Loucy (cell line): ENCODE data around the gene ITIH1.

Source experiments
- EZH2phosphoT487 ChIP-seq: fragments of 200-600 bp; IDR thresholded peaks from 2 replicates; pipeline ENCODE4 v1.6.1; 2018; ENCODE audit warnings: antibody characterized with exemption, mild to moderate bottlenecking, moderate library complexity, borderline replicate concordance
- TF ChIP-seq, protein P1 (sequence below): fragments of 200-600 bp; sonication (generic); conservative IDR thresholded peaks from 2 replicates; pipeline ENCODE4 v1.5.1; 2014; ENCODE audit warnings: mild to moderate bottlenecking, antibody characterized with exemption, low read length

DNA sequence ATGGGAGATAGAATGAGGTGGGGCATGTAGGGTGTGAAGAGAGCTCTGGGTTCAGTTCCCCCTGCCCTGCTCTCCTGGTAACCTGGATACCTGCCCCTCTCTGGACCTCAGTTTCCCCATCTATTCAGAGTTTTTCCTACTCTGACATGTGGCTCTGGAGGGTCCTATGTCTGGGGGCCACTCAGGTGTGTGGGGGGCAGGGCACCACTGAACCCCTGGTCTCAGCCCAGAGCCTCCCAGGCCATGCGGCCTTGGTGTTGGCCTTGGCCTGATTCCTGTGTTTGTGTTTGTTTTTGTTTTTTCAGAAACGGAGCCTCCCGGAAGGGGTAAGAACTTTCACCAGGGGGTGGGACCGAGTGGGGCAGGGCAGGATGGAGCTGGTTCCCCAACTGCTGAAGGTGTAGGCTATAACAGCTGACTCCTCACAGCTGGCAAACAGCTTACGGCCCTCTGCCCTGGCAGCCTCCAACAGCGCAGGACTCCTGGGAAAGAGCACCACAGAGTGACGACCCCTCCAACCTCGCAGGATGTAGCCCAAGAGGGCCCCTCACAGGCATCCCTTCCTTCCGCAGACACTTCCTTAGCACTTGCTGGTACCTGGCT lies 18.0 kb downstream of the ITIH1 start:
- TF ChIP-seq, protein P1, sequence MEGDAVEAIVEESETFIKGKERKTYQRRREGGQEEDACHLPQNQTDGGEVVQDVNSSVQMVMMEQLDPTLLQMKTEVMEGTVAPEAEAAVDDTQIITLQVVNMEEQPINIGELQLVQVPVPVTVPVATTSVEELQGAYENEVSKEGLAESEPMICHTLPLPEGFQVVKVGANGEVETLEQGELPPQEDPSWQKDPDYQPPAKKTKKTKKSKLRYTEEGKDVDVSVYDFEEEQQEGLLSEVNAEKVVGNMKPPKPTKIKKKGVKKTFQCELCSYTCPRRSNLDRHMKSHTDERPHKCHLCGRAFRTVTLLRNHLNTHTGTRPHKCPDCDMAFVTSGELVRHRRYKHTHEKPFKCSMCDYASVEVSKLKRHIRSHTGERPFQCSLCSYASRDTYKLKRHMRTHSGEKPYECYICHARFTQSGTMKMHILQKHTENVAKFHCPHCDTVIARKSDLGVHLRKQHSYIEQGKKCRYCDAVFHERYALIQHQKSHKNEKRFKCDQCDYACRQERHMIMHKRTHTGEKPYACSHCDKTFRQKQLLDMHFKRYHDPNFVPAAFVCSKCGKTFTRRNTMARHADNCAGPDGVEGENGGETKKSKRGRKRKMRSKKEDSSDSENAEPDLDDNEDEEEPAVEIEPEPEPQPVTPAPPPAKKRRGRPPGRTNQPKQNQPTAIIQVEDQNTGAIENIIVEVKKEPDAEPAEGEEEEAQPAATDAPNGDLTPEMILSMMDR: no peak
- TF ChIP-seq EZH2phosphoT487: no peak
